Cardiac septum (tissue), 1 donor: ENCODE results near the gene NTF3. TPM values are rescaled to one million over a fixed set of nuclear protein-coding genes. Genes with fewer than 3 reads are reported as not detected.

Experiments
- DNase-seq: peaks from one replicate; pipeline ENCODE4 v3.0.0-alpha.2; 2020; ENCODE audit warnings: low spot score
- intact Hi-C: fragments of 100-400 bp; cut with DNase I; formaldehyde crosslinking; loops from one replicate; pipeline ENCODE4 v1.14.0; 2022
- total RNA-seq: library from RNA; stranded (reverse); fragmentation: NEBNext Ultra II Directional; extraction: Animal tissue kit (Norgen Biotek cat#: 25700); gene quantifications from one replicate; pipeline ENCODE4 v1.2.1, GENCODE V29; 2021
- donor health status: DM: no; HTN: no; CAD: no.

NTF3 gene
- total RNA-seq, 1 donor from 2014 or later, result 0.70 TPM

DNA sequence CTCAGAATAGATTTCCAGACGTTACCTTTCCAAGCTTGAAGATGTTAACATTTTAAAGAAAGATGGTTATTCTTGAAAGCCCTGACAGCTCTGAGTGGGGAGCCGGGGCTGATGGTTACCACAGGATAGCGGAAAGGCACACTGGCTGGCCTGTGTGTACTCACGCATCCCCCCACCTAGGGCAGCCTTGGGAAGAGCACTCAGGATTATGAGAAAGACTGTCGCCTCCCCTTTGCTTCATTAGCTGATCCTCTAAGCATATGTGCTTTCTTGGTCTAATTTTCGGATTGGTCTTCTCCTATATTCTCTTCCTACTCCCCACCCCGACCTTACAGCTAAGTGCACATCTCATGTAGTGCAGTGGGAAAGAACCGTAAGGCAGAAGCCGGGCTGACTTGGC is 20.7 kb downstream of the NTF3 start:
- DNase-seq, result no peak
- intact Hi-C loops, result no loop called here

DNA sequence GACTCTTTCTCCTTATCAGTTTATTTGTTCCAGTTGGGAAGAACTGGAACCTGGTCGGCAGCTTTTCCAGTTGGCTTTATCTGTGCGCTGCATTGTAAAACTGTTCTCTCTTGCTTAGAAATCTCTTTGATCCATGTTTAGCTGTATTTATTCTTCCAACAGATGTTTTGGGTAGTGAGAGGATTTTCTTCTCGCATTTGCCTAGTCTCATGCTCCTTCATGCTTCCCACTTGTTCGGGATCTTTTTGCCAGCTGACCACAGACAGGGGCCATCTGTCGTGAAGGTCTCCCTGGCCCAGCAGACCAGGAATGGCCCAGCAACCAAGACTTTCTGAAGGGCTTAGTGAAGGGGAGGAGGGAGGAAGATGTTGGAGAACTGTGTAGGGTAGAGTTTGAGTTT is 21.6 kb downstream of the NTF3 start:
- DNase-seq, result no peak
- intact Hi-C loops, result no loop called here

DNA sequence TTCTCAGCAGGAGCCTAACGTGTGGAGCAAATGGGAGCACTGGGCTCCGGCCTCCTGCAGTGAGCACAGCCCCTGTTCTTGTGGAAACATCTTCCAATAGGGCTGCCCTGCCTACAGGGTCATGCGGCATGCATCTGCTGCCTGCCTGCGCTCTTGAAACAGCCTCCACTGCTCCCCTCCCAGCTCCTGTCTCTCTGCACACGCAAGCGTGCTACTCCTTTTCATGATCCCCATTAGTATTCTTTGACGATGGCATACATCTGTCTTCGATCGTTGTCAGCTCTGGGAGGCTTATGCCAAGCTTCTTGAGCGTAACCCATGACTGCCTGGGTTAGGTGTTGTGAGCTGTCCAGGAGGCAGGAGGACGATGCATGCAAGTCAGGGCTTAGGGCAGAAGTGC is 23.1 kb downstream of the NTF3 start:
- no peak for DNase-seq
- intact Hi-C loops, result no loop called here

DNA sequence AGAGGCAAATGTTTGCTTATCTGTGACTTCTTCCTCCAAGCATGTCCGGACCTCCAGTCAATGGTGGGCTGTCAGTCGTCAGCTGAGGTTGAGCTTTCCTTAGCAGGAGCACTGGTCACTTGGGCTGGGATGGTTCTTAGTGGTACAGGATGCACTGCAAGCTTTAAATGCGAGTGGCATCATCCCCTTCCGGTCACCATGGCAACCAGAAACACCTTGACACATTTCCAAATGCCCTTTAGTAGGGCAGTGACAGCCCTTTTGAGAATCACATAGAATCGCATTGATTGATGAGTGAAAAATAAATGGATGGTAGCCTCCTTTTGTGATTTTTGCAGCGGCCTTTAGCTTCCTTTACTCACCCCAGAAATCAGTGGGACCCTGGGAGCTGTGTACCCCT is 24.1 kb downstream of the NTF3 start:
- DNase-seq, result no peak
- intact Hi-C loops, result no loop called here

DNA sequence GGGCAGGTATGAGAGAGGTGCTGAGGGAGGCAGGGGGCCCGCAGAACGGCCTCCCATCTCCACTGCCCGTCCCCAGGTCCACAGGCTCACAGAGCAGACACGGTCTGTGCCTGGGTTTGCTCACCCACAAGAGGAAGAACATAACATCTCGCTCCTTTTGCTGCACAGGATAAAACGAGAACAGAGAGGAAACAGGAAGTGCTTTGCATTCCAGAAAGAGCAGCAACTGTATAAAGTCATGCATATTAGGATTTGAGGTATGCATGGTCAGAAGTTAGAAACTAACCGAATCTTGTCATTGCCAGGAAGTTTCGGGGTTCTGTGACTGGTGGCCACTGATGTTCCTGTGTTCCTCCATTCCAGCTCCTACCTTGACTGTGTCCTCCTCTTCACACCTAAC is 25.0 kb downstream of the NTF3 start:
- intact Hi-C loops, result no loop called here
- no peak for DNase-seq

DNA sequence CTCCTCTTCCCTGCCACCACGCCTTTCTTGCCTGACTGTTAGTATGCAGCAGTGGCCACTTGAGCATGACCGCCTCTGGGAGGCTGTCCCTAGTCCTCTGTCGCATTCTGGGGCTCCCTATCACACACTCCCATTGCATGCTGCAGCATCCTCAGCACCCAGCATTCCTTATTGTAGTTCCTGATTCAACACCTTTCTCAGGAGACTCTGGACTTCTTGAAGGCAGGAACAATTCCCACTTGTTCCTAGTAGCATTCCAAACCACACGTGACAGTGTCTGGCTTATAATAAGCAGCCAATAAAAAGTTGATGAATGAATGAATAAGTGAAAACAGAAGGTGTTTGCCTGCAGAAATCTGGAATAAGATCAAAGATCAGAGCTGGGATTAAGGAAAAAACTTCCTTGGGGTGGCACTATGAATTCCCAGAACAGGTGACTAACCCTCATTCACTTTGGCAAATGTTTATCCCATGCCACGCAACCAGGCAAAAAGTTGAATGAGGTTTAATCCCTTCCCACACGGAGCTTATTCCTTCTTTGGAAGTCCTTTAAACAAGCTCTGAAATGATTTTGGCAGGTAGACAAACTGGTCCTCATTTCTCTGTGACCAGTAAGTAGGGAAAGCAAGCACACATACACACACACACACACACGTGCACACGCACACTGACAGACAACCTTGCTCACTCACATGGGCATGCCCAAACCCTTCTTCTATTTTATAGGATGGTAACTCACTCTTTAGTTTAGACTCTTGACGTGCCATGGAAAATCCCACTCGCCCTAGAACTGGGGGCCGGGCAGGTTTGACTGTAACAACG is 26.5 kb downstream of the NTF3 start:
- intact Hi-C loops, result no loop called here

DNA sequence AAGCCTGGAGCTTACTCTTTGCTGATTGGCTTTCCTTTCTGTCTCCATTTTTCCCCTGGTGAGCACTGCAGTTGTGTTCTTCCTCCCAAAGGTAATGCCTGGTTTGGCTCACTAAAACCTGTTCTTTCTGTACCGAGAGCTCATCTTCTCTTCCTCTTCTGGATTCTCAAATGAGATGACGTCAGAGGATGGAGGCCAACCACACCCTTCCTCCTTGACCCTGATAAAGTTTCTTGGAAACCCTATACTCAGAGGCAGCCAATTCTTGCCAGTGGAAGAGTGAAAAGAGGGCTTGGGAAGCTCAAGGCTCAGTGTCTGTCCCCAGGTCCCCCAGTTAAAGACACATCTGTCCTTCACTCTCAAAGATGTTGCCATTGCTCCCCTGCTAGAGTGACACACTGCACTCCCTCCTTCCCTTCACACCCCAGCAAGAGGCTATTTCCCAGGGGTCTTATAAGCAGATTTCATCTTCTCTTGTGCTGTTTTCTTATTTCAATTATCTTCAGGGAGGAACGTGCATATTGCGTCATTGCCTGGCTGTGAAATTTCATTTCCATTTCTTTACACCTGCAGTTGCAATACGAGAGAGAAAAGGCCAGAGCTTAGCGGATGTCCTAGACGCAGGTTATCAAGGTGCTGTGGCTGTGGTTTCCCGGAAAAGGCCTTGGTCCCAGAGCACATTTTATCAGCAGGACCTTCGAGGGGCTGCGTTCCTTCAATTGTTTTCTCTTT is 27.3 kb downstream of the NTF3 start:
- intact Hi-C loops, result no loop called here

More for the DNA sequence above, 26.5 kb downstream of the NTF3 start:
- no peak for DNase-seq

DNA sequence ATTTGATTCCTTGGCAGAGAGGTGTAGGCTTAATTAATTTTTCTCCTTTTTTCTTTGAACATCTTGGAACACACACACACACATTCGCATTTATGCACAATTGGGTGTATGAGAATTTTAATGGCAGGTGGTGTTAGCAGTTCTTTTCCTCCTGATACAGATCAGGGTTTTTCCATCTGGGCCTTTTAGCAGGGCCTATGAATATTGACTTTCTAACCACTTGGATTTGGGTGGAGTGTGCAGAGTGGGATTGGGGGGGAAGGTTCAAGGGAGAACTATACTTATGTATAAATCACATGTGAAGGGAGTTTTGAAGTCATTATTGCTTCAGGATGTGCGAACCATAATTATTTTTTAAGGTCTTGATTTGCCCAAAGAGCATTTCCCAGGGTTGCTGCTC is 28.9 kb downstream of the NTF3 start:
- intact Hi-C loops, result no loop called here
- DNase-seq, result no peak

More for the DNA sequence above, 27.3 kb downstream of the NTF3 start:
- no peak for DNase-seq

DNA sequence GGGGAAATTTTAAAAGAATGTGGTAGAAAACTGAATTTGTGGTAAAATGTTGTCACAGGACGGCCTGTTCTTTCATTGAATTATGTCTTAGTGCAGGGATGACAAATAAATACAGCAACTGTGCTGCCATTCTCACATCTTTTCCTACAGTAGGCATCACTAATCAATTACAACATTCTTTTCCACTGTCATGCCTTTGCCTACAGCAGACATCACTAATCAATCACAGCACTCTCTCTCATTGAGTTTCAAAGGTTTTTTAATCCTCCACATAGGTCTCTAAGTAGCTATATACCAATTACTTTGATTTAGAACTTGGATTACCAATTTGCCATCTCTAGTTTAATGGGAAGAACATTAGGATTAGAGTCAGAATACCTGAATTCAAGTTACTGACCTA is 30.1 kb downstream of the NTF3 start:
- intact Hi-C loops, result no loop called here
- DNase-seq, result no peak

DNA sequence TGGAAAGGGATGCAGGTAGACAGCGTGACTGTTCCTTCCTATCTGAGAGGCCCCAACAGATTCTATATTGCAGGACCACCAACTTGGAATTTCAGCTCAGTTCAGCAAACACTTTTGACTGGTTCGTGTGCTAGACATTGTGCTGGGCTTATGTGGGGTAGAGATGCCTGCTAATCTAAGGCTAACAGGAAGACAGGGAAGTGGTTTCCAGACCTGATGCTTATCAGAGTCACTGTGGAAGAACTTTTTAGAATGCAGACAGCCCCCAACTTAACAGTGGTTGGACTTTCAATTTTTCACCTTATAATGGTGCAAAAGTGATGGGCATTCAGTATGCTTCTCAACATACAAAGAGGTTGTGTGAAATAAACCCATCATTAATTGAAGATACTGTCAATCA is 32.2 kb downstream of the NTF3 start:
- no peak for DNase-seq
- intact Hi-C loops, result no loop called here

DNA sequence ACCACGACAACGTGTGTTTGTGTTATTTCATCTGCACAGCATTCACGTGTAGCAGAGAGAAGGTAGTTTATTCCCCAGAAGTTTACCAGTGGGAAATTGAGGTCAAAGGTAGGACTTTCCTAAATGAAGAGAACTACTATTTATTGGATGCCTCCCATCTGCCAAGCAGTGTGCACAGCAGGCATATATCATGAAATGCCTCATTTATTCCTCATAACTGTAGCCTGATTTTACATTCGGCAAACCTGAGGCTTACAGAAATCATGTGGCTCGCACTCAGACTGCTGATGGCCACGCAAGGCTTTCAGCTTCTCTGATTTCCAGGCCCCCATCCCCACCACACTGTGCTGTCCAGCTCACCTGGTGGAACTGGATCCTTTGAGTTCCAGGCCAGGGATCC is 33.5 kb downstream of the NTF3 start:
- intact Hi-C loops, result no loop called here
- no peak for DNase-seq

DNA sequence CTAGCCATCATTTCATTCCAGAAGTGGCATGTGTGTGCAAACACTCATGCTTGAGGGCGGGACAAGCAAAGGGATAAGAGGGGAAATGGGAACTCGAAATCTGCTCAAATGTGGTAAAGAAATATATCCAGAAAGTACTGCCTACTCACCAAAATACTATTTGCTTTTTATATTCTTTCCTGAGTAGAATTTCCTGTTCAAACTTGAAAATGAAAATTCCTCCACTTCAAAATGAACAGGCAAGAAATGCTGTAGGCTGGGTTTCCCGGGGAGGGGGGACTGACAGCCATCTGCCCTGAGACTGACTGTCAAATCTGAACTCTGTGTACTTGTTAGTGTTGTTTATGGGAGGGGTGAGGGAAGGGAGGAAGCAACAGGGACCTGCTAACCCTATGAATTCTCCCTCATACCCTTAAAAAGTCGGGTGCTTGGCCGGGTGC is 34.6 kb downstream of the NTF3 start:
- no peak for DNase-seq
- intact Hi-C loops, result no loop called here

DNA sequence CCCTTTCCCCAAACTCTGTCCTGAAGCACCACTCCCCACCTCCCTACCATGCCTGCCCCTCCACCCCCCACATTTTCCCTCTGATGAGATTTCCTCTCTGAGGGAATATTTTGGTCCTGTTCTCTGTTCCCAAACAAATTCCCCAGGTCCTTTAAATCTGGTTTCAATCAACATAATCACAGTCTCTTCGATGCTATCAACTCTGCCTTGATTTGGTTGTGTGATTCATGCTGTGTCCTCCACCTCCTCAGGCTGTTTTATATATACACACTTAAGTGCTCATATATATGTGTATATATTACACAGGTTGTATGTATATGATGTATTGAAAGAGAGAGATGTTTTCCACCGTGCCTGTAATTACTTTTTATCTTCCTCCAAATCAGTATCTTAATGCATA is 36.0 kb downstream of the NTF3 start:
- intact Hi-C loops, result no loop called here
- no peak for DNase-seq

DNA sequence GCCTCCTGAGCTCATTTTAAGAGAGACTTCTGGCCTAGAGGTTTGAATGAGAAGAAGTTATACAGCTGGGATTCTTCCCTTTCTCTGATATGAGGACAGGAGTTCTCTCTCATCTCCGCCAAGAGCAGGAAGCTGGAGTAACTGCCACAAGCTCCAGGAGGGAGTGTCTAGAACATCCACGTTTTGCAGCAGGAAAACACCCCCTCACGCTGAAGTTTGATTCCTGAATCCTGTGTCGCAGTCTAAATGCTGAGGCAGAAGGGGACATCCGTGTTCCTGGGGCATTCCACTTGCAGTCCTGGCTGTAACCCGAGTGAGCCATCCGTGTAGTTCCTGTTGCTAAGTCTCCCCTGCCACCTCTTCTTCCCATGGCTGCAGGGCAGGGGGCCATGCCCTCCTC is 38.3 kb downstream of the NTF3 start:
- no peak for DNase-seq
- intact Hi-C loops, result no loop called here

DNA sequence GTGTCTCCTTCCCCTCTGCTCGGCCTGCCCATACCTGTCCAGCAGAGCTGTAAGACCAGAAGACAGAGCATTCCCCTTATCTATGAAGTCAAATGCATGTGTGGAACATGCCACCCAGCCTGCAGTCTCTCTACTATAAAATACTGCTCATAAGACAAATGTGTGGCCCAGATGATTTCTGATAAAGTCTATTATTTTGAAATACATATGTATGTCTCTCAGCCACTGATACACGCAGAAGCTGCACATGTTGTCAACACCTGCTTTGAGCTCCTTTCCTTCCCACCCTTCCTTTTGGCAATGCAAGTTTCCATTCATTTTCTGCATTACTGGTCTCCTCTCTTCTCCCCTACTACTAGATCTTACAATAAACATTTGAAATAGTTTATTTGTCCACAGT is 38.8 kb downstream of the NTF3 start:
- DNase-seq, result no peak
- intact Hi-C loops, result no loop called here

DNA sequence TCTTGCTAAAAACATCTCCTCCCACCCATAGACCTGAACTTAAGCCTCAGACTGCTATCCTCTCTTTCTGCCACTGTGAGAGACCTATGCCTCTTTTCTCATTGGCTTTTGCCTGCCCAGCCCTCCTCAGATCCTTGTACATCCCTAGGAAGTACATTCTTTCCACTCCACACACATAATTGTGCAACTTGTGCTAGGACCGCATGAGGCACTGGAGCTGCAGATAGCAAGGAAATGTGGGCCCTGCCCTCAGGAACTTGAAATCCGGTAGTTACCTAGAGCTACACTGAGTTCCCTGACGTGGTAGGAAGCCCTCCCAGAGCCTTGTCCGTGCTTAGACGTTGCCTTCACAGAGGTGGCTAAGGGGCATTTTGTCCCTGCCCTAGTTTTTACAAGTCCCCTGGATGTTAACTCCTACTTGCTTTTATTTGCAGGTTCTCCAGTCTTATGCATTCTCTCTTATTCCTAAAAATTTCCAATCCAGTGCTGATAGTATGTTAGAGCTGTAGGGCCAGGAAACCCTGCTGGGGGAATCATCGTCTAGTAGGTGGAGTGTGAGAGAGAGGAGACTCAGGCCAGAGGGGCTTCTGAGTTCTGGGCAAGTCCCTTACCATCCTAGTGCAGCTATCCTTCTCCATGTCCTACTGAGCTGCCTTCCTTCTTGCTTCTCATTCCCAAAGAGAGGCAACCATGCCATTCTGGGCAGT is 41.3 kb downstream of the NTF3 start:
- DNase-seq, result no peak
- intact Hi-C loops, result no loop called here

DNA sequence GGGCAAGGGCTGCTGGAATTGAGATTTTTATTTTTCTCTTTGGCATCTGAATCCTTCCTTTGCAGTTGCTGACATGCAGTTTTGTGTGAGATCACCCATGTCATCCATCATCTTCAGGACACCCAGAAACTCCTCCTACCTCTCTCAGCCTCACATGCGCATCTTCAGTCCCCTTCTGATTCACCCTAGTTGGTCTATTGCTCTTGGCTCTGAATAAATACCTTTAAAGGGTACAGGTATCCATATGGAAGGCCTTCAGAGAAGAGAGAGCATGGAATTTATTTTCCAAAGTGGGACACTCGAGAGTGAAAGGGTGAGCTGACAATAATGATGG is 41.8 kb downstream of the NTF3 start:
- intact Hi-C loops, result no loop called here
- no peak for DNase-seq

DNA sequence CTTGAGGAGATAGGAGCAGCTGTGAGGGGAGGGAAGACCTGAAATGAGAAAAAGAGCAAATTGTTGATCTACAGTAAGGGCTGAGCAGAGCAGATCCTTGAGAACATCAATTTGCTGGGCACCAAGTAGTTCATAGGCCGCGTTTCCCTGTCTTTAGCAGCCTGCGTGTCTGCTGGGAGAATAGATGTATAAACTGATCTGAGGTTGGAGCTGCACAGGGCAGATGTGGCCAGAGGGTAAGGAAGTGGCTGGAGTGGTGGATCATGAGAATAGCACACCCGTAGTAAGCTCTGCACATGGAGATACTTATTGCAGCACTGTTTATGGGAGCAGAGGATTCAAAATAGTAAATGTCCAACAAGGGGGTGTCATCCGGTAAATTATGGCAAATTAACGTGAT is 44.4 kb downstream of the NTF3 start:
- intact Hi-C loops, result no loop called here
- DNase-seq, result no peak

DNA sequence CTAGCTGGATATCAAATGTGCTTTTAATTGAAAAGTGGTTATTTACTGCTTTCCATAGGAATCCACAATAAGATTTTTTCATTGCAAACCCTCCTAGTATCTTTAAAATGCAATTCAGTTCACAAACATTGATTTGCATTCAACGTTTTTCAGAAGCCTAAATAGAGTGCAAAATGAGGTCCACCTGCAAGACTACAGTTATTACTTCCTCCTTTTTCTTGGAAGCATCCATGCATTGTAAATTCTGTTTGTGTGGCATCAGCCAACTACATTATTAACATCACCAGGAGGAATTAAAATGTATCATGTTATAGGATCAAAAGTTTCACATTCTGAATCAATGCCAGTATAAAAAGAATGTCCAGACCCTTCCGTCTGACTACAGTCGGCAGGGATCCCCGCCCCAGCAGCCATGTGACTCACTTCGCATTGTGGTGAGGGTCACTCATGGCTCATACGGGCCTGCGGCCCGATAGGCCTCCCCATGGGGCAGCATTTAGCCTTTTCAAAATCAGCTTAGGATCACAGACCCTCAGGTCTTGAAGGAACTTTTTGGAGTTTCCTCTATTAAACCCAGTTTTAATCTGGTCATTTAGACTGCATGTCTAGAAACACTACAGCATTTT is 46.3 kb downstream of the NTF3 start:
- intact Hi-C loops, result no loop called here
- DNase-seq, result no peak

DNA sequence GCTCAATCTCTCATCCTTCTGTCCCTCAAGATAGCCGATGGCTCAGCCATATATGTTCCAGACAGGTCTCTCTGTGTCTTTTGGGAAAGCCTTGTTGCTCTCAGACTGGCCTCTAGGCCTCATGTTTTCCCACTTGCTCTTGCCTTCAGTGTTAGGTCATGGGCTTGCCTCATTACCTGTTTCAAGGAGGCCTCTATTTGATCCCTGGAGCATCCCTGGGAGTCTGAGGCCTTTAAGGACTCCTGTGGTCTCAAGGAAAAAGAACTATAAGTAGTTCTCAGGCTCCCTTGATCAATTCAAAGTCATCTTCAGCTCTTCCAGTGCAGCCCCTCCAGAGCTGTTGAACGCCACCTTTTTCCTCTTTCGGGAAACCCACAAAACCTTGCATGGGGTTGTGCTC is 47.9 kb downstream of the NTF3 start:
- intact Hi-C loops, result no loop called here
- no peak for DNase-seq
